GM19240 (cell line): Measurements from ENCODE around the gene DAZL.
A peak's percentile ranks its signal among the peaks of the same experiment; 100 is the strongest.

ENCODE experiments used
- DNase-seq: peaks from one replicate; pipeline ENCODE4 v3.0.0; 2011; ENCODE audit warnings: low spot score; ENCODE audit not compliant: insufficient read length

The DAZL gene

GRCh38 chr3:16596352-16597032 lies 8.7 kb downstream of the DAZL start:
- DNase-seq = no peak

- DNase-seq = no peak
These were observed 9.4 kb downstream of the DAZL start for GRCh38 chr3:16595778-16596177.

- no peak for DNase-seq
These were observed 15.2 kb downstream of the DAZL start for GRCh38 chr3:16589867-16590624.

GRCh38 chr3:16589120-16589519 lies 16.1 kb downstream of the DAZL start:
- DNase-seq = no peak

- no peak for DNase-seq
These were observed 17.6 kb downstream of the DAZL start for GRCh38 chr3:16587681-16588060.

- no peak for DNase-seq
These were observed 18.1 kb downstream of the DAZL start for GRCh38 chr3:16587047-16587680.

GRCh38 chr3:16584880-16585279 lies 20.3 kb downstream of the DAZL start:
- no peak for DNase-seq

GRCh38 chr3:16583551-16583950 lies 21.7 kb downstream of the DAZL start:
- DNase-seq = no peak

GRCh38 chr3:16570113-16570512 lies 35.1 kb downstream of the DAZL start:
- no peak for DNase-seq

GRCh38 chr3:16568532-16568931 lies 36.7 kb downstream of the DAZL start:
- DNase-seq = no peak

- DNase-seq = no peak
These were observed 37.1 kb downstream of the DAZL start for GRCh38 chr3:16568115-16568514.

- no peak for DNase-seq
These were observed 45.4 kb downstream of the DAZL start for GRCh38 chr3:16559653-16560365.

GRCh38 chr3:16554126-16554525 lies 51.1 kb downstream of the DAZL start:
- DNase-seq = no peak

- DNase-seq = no peak
These were observed 52.5 kb downstream of the DAZL start for GRCh38 chr3:16552757-16553156.

GRCh38 chr3:16551342-16551976 lies 53.8 kb downstream of the DAZL start:
- no peak for DNase-seq

- peak; percentile 44 for DNase-seq
These were observed 54.4 kb downstream of the DAZL start for GRCh38 chr3:16550676-16551341.

GRCh38 chr3:16550305-16550675 lies 54.9 kb downstream of the DAZL start:
- DNase-seq = no peak

- no peak for DNase-seq
These were observed 56.5 kb downstream of the DAZL start for GRCh38 chr3:16548721-16549120.

GRCh38 chr3:16547561-16548357 lies 57.5 kb downstream of the DAZL start:
- no peak for DNase-seq
